Liver (tissue), 3 donors: ENCODE measurements around the gene CHM.

Experiments used
- FOXA2 ChIP-seq: IDR thresholded peaks from 2 replicates; pipeline ENCODE4 v1.6.1; 2016; ENCODE audit warnings: antibody characterized with exemption
- GABPA ChIP-seq, 2 donors: IDR thresholded peaks in 1 of 2; conservative IDR thresholded peaks in 1 of 2; 2 replicates each; pipeline ENCODE4 v1.6.1; 2016; ENCODE audit warnings: antibody characterized with exemption in 2 of 2, mild to moderate bottlenecking in 1 of 2, moderate library complexity in 1 of 2
- HNF4G ChIP-seq: IDR thresholded peaks from 2 replicates; pipeline ENCODE4 v1.6.1; 2016; ENCODE audit warnings: antibody characterized with exemption
- JUND ChIP-seq, 2 donors: IDR thresholded peaks; 2 replicates each; pipeline ENCODE4 v1.6.1; 2016; ENCODE audit warnings: antibody characterized with exemption in 2 of 2
- RAD21 ChIP-seq, 2 donors: IDR thresholded peaks; 2 replicates each; pipeline ENCODE4 v1.6.1; 2016; ENCODE audit warnings: antibody characterized with exemption in 2 of 2, mild to moderate bottlenecking in 2 of 2
- TAF1 ChIP-seq: conservative IDR thresholded peaks from 2 replicates; pipeline ENCODE4 v1.6.1; 2016; ENCODE audit warnings: antibody characterized with exemption, mild to moderate bottlenecking
- YY1 ChIP-seq: IDR thresholded peaks from 2 replicates; pipeline ENCODE4 v1.6.1; 2016; ENCODE audit warnings: antibody characterized with exemption, mild to moderate bottlenecking
- TF ChIP-seq, protein P1 (sequence below): fragments of 150-350 bp; IDR thresholded peaks from 2 replicates; pipeline ENCODE4 v1.5.1; 2017; ENCODE audit warnings: improper control_type of control experiment, low read depth, low read length; ENCODE audit not compliant: missing input control
- TF ChIP-seq, protein P2 (sequence below): IDR thresholded peaks from 2 replicates; pipeline ENCODE4 v1.6.1; 2016; ENCODE audit warnings: antibody characterized with exemption
- TF ChIP-seq, protein P3 (sequence below): IDR thresholded peaks from 2 replicates; pipeline ENCODE4 v1.6.1; 2016; ENCODE audit warnings: antibody characterized with exemption, mild to moderate bottlenecking
- TF ChIP-seq, protein P4 (sequence below): IDR thresholded peaks from 2 replicates; pipeline ENCODE4 v1.6.1; 2016; ENCODE audit warnings: antibody characterized with exemption
- donor health status: healthy.
- donor health status: healthy.

DNA sequence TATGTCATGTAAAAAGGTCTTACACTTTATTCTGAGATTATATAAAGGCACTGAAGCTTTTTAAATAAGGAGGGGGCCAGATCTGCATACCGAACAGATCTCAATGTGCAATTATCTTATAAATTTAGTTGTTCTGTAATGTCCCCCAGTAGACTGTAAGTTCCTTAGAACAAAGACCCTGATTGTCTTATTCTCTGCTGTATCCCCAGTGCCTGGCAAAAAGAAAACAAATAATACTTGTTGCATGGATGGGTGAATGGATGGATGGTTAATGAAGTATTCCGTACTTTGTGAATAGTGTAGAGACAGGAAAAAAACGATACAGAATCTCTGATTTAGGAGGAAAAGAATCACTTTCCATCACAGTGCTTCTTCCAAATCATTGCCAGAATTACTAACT lies 141.5 kb downstream of the CHM start:
- TF ChIP-seq, protein P1, sequence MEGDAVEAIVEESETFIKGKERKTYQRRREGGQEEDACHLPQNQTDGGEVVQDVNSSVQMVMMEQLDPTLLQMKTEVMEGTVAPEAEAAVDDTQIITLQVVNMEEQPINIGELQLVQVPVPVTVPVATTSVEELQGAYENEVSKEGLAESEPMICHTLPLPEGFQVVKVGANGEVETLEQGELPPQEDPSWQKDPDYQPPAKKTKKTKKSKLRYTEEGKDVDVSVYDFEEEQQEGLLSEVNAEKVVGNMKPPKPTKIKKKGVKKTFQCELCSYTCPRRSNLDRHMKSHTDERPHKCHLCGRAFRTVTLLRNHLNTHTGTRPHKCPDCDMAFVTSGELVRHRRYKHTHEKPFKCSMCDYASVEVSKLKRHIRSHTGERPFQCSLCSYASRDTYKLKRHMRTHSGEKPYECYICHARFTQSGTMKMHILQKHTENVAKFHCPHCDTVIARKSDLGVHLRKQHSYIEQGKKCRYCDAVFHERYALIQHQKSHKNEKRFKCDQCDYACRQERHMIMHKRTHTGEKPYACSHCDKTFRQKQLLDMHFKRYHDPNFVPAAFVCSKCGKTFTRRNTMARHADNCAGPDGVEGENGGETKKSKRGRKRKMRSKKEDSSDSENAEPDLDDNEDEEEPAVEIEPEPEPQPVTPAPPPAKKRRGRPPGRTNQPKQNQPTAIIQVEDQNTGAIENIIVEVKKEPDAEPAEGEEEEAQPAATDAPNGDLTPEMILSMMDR, result no peak
- TF ChIP-seq RAD21 (IDR thresholded peaks at IDR 0.05) (no peak), TAF1 (no peak), HNF4G (no peak), JUND (IDR thresholded peaks at IDR 0.05) (no peak), GABPA (IDR thresholded peaks at IDR 0.05 in 1 of 2, conservative IDR thresholded peaks at IDR 0.05 in 1 of 2) (no peak), YY1 (no peak), FOXA2 (no peak)
- TF ChIP-seq, protein P2, sequence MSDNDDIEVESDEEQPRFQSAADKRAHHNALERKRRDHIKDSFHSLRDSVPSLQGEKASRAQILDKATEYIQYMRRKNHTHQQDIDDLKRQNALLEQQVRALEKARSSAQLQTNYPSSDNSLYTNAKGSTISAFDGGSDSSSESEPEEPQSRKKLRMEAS, result no peak
- TF ChIP-seq, protein P3, sequence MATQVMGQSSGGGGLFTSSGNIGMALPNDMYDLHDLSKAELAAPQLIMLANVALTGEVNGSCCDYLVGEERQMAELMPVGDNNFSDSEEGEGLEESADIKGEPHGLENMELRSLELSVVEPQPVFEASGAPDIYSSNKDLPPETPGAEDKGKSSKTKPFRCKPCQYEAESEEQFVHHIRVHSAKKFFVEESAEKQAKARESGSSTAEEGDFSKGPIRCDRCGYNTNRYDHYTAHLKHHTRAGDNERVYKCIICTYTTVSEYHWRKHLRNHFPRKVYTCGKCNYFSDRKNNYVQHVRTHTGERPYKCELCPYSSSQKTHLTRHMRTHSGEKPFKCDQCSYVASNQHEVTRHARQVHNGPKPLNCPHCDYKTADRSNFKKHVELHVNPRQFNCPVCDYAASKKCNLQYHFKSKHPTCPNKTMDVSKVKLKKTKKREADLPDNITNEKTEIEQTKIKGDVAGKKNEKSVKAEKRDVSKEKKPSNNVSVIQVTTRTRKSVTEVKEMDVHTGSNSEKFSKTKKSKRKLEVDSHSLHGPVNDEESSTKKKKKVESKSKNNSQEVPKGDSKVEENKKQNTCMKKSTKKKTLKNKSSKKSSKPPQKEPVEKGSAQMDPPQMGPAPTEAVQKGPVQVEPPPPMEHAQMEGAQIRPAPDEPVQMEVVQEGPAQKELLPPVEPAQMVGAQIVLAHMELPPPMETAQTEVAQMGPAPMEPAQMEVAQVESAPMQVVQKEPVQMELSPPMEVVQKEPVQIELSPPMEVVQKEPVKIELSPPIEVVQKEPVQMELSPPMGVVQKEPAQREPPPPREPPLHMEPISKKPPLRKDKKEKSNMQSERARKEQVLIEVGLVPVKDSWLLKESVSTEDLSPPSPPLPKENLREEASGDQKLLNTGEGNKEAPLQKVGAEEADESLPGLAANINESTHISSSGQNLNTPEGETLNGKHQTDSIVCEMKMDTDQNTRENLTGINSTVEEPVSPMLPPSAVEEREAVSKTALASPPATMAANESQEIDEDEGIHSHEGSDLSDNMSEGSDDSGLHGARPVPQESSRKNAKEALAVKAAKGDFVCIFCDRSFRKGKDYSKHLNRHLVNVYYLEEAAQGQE, result no peak
- TF ChIP-seq, protein P4, sequence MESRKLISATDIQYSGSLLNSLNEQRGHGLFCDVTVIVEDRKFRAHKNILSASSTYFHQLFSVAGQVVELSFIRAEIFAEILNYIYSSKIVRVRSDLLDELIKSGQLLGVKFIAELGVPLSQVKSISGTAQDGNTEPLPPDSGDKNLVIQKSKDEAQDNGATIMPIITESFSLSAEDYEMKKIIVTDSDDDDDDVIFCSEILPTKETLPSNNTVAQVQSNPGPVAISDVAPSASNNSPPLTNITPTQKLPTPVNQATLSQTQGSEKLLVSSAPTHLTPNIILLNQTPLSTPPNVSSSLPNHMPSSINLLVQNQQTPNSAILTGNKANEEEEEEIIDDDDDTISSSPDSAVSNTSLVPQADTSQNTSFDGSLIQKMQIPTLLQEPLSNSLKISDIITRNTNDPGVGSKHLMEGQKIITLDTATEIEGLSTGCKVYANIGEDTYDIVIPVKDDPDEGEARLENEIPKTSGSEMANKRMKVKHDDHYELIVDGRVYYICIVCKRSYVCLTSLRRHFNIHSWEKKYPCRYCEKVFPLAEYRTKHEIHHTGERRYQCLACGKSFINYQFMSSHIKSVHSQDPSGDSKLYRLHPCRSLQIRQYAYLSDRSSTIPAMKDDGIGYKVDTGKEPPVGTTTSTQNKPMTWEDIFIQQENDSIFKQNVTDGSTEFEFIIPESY, result no peak
